Small intestine (tissue), 7 donors: Measurements from ENCODE around the gene GPR25. TPM values are rescaled to one million over a fixed set of nuclear protein-coding genes. Genes with fewer than 3 reads are reported as not detected.

Experiments used
- DNase-seq, 2 donors: peaks; one replicate each; pipeline versions ENCODE4 v3.0.0 to v3.0.0-alpha.2; 2013
- FAIRE-seq: peaks from 2 replicates; lab custom pipeline; 2012; peaks lifted over from hg19 to GRCh38; lab: Jason Lieb, UNC
- H3K27ac ChIP-seq, 3 donors: one replicate each; pipeline ENCODE4 v1.5.1; 2013; ENCODE audit warnings: low read length in 2 of 3, mild to moderate bottlenecking in 2 of 3, control low read depth in 1 of 3, inconsistent platforms in 1 of 3, low read depth in 1 of 3, moderate library complexity in 1 of 3
- H3K27me3 ChIP-seq, 3 donors: one replicate each; pipeline ENCODE4 v1.6.1; 2013; ENCODE audit warnings: low read length in 3 of 3, inconsistent platforms in 1 of 3; ENCODE audit not compliant: control insufficient read depth in 3 of 3, insufficient read depth in 3 of 3
- H3K36me3 ChIP-seq, 3 donors: one replicate each; pipeline ENCODE4 v1.6.1; 2013; ENCODE audit warnings: low read length in 3 of 3, inconsistent platforms in 1 of 3, low read depth in 1 of 3, mild to moderate bottlenecking in 1 of 3, moderate library complexity in 1 of 3; ENCODE audit not compliant: control insufficient read depth in 3 of 3, insufficient read depth in 2 of 3
- H3K4me1 ChIP-seq, 3 donors: one replicate each; pipeline ENCODE4 v1.6.1; 2013; ENCODE audit warnings: low read length in 2 of 3, inconsistent platforms in 1 of 3, low read depth in 1 of 3, mild to moderate bottlenecking in 1 of 3, moderate library complexity in 1 of 3; ENCODE audit not compliant: control insufficient read depth in 3 of 3, insufficient read depth in 2 of 3
- H3K4me3 ChIP-seq, 3 donors: one replicate each; pipeline ENCODE4 v1.5.1; 2013; ENCODE audit warnings: low read length in 3 of 3, control low read depth in 1 of 3, inconsistent platforms in 1 of 3, low read depth in 1 of 3, mild to moderate bottlenecking in 1 of 3, moderate library complexity in 1 of 3
- H3K9me3 ChIP-seq, 2 donors: one replicate each; pipeline ENCODE4 v1.6.1; 2013; ENCODE audit warnings: low read depth in 1 of 2, low read length in 1 of 2; ENCODE audit not compliant: control insufficient read depth in 2 of 2, insufficient read depth in 1 of 2
- WGBS, 3 donors: extraction: QIAGEN DNeasy Blood & Tissue Kit; methylation state at CpG; one replicate each; pipeline ENCODE4 v1.1.7; 2013; 5-methylcytosine and 5-hydroxymethylcytosine counted together
- polyA plus RNA-seq, 4 donors: library from polyadenylated mRNA; stranded (reverse) in 3 of 4; unstranded in 1 of 4; fragments of 200-250 nt in 3 of 4; fragments of 120-200 nt in 1 of 4; gene quantifications; one replicate each; pipeline versions ENCODE4 v1.2.1 to v1.2.3, GENCODE V29; 2013
- donor health status: healthy with polysubstance abuse.
- donor health status: control.
- donor health status: control.
- donor health status: Bipolar disorder and iron deficiency.
- donor health status: healthy.

Gene GPR25
- polyA plus RNA-seq, 4 donors, result 0.07 to 0.10 TPM; not detected in 2

DNA sequence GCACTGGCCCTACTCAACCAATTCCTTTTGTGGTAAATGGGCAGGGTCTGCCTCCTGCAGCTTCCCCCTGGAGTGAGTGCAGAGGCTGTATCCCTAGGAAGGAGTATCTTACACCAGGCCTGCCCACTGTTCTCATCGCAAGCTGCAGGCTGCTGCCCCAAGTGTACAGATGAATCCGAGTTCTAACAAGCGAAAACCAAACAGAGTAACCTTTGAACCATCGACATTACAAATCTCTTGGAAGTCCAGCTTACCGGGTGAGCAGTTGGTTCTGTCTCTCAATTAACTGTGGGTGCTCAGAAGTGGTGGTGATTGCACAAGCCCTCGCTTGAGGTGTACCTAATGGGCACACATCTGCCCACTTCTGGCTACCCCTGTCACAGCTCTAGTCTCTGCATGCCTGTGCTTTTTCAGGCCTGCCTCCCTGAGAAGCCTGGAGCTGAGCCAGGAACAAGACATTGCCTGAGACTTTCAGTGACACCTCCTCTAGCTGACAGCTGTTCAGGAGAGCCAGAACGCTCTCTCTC, 44.6 kb downstream of the GPR25 start:
- FAIRE-seq (no peak), DNase-seq (peak; percentile 71 to 86)
- Histone ChIP-seq H3K27me3 (peaks cover 0 to 1% (median 0%) of the 10 kb centered on the region in 3 donors), H3K27ac (peak overlapping the region; percentile 6 to 39 (median 6)), H3K4me3 (no peak overlapping the region), H3K9me3 (no peaks in the 10 kb centered on the region), H3K4me1 (peaks cover 0 to 13% (median 3%) of the 10 kb centered on the region in 3 donors), H3K36me3 (peaks cover 0 to 31% (median 5%) of the 10 kb centered on the region in 3 donors)
- WGBS, 3 donors, result 12 to 57% (median 32%) methylated on average over 7 of the region's 7 CpGs

DNA sequence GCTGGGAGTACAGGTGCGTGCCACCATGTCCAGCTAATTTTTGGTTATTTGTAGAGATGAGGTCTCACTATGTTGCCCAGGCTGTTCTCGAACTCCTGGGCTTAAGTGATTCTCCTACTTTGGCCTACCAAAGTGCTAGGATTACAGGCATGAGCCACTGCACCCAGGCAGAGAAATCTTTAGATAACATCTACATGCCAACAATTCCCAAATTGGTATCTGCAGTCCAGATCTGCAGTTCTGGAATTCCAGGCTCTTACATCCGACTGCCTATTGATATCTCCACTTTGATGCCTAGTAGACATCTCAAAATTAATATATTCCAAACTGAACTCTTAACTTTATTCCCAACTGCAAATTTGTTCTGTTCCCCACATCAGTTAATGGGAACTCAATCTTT, 45.2 kb downstream of the GPR25 start:
- DNase-seq, result no peak

GRCh38 chr1:200919386-200919785, 46.6 kb downstream of the GPR25 start:
- H3K9me3 ChIP-seq, result no peaks in the 10 kb centered on the region
- DNase-seq (peak in 1 of 2 donors; percentile 41), FAIRE-seq (no peak)
- H3K27me3 ChIP-seq, result peaks cover 0 to 3% (median 0%) of the 10 kb centered on the region in 3 donors
- peaks cover 0 to 13% (median 0%) of the 10 kb centered on the region in 3 donors for H3K4me1 ChIP-seq
- peaks cover 0 to 14% (median 0%) of the 10 kb centered on the region in 3 donors for H3K36me3 ChIP-seq
- H3K4me3 ChIP-seq, result no peak overlapping the region
- 38 to 80% (median 55%) methylated on average over 2 of the region's 2 CpGs for WGBS, 3 donors
- H3K27ac ChIP-seq, result no peak overlapping the region

More for the DNA sequence above, 45.2 kb downstream of the GPR25 start:
- Histone ChIP-seq H3K36me3 (peaks cover 0 to 24% (median 3%) of the 10 kb centered on the region in 3 donors), H3K4me3 (no peak overlapping the region), H3K9me3 (no peaks in the 10 kb centered on the region), H3K4me1 (peaks cover 0 to 13% (median 3%) of the 10 kb centered on the region in 3 donors), H3K27me3 (peaks cover 0 to 3% (median 0%) of the 10 kb centered on the region in 3 donors), H3K27ac (no peak overlapping the region)
- no peak for FAIRE-seq
- WGBS, 3 donors, result 94 to 97% (median 96%) methylated on average over 3 of the region's 3 CpGs

GRCh38 chr1:200921571-200922110, 48.9 kb downstream of the GPR25 start:
- Histone ChIP-seq H3K9me3 (no peaks in the 10 kb centered on the region), H3K27me3 (peaks cover 0 to 3% (median 0%) of the 10 kb centered on the region in 3 donors), H3K4me3 (no peak overlapping the region), H3K36me3 (peaks cover 0 to 6% (median 0%) of the 10 kb centered on the region in 3 donors), H3K27ac (no peak overlapping the region), H3K4me1 (peaks cover 0 to 8% (median 0%) of the 10 kb centered on the region in 3 donors)
- FAIRE-seq, result no peak
- WGBS, 3 donors, result 86 to 93% (median 91%) methylated on average over 9 of the region's 9 CpGs
- no peak for DNase-seq

DNA sequence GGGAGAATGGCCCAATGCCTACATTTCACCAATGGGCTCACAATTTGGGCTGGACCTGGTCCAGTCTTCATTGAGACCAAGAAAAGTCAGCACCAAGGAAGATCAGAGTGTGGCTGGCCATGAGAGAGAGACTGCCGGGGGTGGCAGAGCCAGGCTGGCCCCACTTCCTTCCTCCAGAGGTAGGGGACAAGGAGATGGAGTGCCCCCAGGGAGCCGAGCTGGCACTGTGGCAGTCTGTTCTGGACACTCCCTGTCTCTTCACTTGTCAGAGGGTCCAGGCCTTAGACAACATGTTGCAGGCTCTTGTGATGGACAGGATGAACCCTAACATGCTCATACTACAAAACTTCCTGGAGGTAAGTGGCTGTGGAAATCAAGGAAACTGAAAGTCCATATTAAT, 49.6 kb downstream of the GPR25 start:
- FAIRE-seq, result no peak
- WGBS, 3 donors, result 71 to 90% (median 77%) methylated on average over 2 of the region's 2 CpGs

DNA sequence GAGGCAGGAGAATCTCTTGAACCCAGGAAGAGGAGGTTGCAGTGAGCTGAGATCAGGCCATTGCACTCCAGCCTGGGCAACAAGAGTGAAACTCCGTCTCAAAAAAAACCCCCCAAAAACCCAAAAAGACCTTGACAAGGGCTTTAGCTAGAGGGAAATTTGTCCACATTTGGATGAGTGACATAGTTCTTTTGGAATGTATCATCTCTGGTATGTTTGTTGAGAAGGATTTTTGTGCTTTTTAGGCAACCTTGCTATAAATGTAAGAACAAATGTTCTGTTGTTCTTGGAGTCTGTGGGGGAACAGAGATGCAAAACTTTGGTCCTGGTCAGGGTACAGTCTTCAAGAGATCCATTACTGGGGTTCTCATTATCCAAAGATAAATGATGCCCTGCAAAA, 50.8 kb downstream of the GPR25 start:
- DNase-seq, result no peak
- peaks cover 0 to 3% (median 0%) of the 10 kb centered on the region in 3 donors for H3K27me3 ChIP-seq
- H3K9me3 ChIP-seq, result no peaks in the 10 kb centered on the region
- H3K4me3 ChIP-seq, result no peak overlapping the region
- no peaks in the 10 kb centered on the region for H3K4me1 ChIP-seq
- peaks cover 0 to 4% (median 0%) of the 10 kb centered on the region in 3 donors for H3K36me3 ChIP-seq
- no peak overlapping the region for H3K27ac ChIP-seq
- FAIRE-seq, result no peak
- 71 to 83% (median 73%) methylated on average over 1 of the region's 1 CpG for WGBS, 3 donors

More for the DNA sequence above, 49.6 kb downstream of the GPR25 start:
- H3K36me3 ChIP-seq, result peaks cover 0 to 5% (median 0%) of the 10 kb centered on the region in 3 donors
- H3K4me3 ChIP-seq, result no peak overlapping the region
- peaks cover 0 to 3% (median 0%) of the 10 kb centered on the region in 3 donors for H3K27me3 ChIP-seq
- no peaks in the 10 kb centered on the region for H3K9me3 ChIP-seq
- DNase-seq, result no peak
- peaks cover 0 to 2% (median 0%) of the 10 kb centered on the region in 3 donors for H3K4me1 ChIP-seq
- H3K27ac ChIP-seq, result no peak overlapping the region

Other genes starting within 250 kb of the GPR25 start
- gene DDX59, start 203.1 kb upstream of the GPR25 start, polyA plus RNA-seq, result 10 to 100 TPM; 15.4 to 25.7 (median 23.9) TPM
- 10 to 100 TPM in 1 of 4 donors, 1 to 10 TPM in 3; 2.0 to 10.8 (median 3.8) TPM for gene CAMSAP2, start 134.1 kb upstream of the GPR25 start, polyA plus RNA-seq
- 100 to 1,000 TPM in 3 of 4 donors, 10 to 100 TPM in 1; 58.7 to 192 (median 156) TPM for gene INAVA, start 21.9 kb downstream of the GPR25 start, polyA plus RNA-seq
- 10 to 100 TPM in 1 of 4 donors, 1 to 10 TPM in 2, under 1 TPM in 1; 0.89 to 12.9 (median 1.8) TPM for gene KIF21B, start 150.7 kb downstream of the GPR25 start, polyA plus RNA-seq
- gene CACNA1S, start 239.4 kb downstream of the GPR25 start, polyA plus RNA-seq, result under 1 TPM in 2 of 4 donors, not detected in 2; 0.01 to 0.24 TPM